HEK293 (cell line): ENCODE results near the gene RGS7.

Experiments
- CTCF ChIP-seq: fragments of 450-650 bp; formaldehyde crosslinking; IDR thresholded peaks from 2 replicates; pipeline ENCODE4 v1.5.1; 2016; ENCODE audit warnings: missing biosample characterization, missing genetic modification characterization
- GLI2 ChIP-seq: fragments of 450-650 bp; formaldehyde crosslinking; IDR thresholded peaks from 2 replicates; pipeline ENCODE4; 2017; ENCODE audit warnings: missing biosample characterization, missing genetic modification characterization, low read depth, borderline replicate concordance
- GLIS1 ChIP-seq: fragments of 450-650 bp; formaldehyde crosslinking; IDR thresholded peaks from 2 replicates; pipeline ENCODE4 v1.5.1; 2016; ENCODE audit warnings: missing biosample characterization, missing genetic modification characterization
- PATZ1 ChIP-seq: fragments of 450-650 bp; formaldehyde crosslinking; IDR thresholded peaks from 2 replicates; pipeline ENCODE4 v1.5.1; 2016; ENCODE audit warnings: missing biosample characterization, missing genetic modification characterization
- PRDM6 ChIP-seq: fragments of 450-650 bp; formaldehyde crosslinking; IDR thresholded peaks from 2 replicates; pipeline ENCODE4 v1.5.1; 2017; ENCODE audit warnings: missing biosample characterization, missing genetic modification characterization
- TCF7L2 ChIP-seq: IDR thresholded peaks from 2 replicates; pipeline ENCODE4 v1.6.1; 2011; ENCODE audit warnings: low read depth, mild to moderate bottlenecking, inconsistent platforms, low read length, moderate library complexity, borderline replicate concordance
- ZBTB1 ChIP-seq: fragments of 450-650 bp; formaldehyde crosslinking; IDR thresholded peaks from 2 replicates; pipeline ENCODE4 v1.5.1; 2016; ENCODE audit warnings: missing biosample characterization, missing genetic modification characterization
- ZBTB17 ChIP-seq: fragments of 450-650 bp; formaldehyde crosslinking; IDR thresholded peaks from 2 replicates; pipeline ENCODE4 v1.5.1; 2016; ENCODE audit warnings: missing biosample characterization, missing genetic modification characterization
- ZBTB7A ChIP-seq: fragments of 450-650 bp; formaldehyde crosslinking; IDR thresholded peaks from 2 replicates; pipeline ENCODE4 v1.5.1; 2016; ENCODE audit warnings: low read depth, missing biosample characterization, missing genetic modification characterization
- ZFP69B ChIP-seq: fragments of 450-650 bp; formaldehyde crosslinking; IDR thresholded peaks from 2 replicates; pipeline ENCODE4 v1.5.1; 2016; ENCODE audit warnings: missing biosample characterization, missing genetic modification characterization
- ZNF148 ChIP-seq: fragments of 450-650 bp; formaldehyde crosslinking; IDR thresholded peaks from 2 replicates; pipeline ENCODE4 v1.5.0; 2017; ENCODE audit warnings: missing biosample characterization, missing genetic modification characterization, borderline replicate concordance
- ZNF169 ChIP-seq: fragments of 450-650 bp; formaldehyde crosslinking; IDR thresholded peaks from 2 replicates; pipeline ENCODE4 v1.5.1; 2016; ENCODE audit warnings: missing biosample characterization, missing genetic modification characterization
- ZNF214 ChIP-seq: fragments of 450-650 bp; formaldehyde crosslinking; IDR thresholded peaks from 2 replicates; pipeline ENCODE4 v1.5.1; 2017; ENCODE audit warnings: missing biosample characterization, mild to moderate bottlenecking, missing genetic modification characterization, borderline replicate concordance
- ZNF24 ChIP-seq: fragments of 450-650 bp; formaldehyde crosslinking; IDR thresholded peaks from 2 replicates; pipeline ENCODE4 v1.5.1; 2016; ENCODE audit warnings: missing biosample characterization, missing genetic modification characterization
- ZNF398 ChIP-seq: fragments of 450-650 bp; formaldehyde crosslinking; IDR thresholded peaks from 2 replicates; pipeline ENCODE4 v1.5.1; 2017; ENCODE audit warnings: missing biosample characterization, missing genetic modification characterization
- ZNF433 ChIP-seq: fragments of 450-650 bp; formaldehyde crosslinking; IDR thresholded peaks from 2 replicates; pipeline ENCODE4 v1.5.1; 2016; ENCODE audit warnings: missing biosample characterization, missing genetic modification characterization, low read depth
- ZNF514 ChIP-seq: fragments of 450-650 bp; formaldehyde crosslinking; IDR thresholded peaks from 2 replicates; pipeline ENCODE4 v1.5.1; 2016; ENCODE audit warnings: missing biosample characterization, missing genetic modification characterization
- ZNF529 ChIP-seq: fragments of 450-650 bp; formaldehyde crosslinking; IDR thresholded peaks from 2 replicates; pipeline ENCODE4 v1.5.1; 2017; ENCODE audit warnings: missing genetic modification characterization, missing biosample characterization; ENCODE audit not compliant: insufficient replicate concordance
- TF ChIP-seq, protein P1 (sequence below): fragments of 450-650 bp; formaldehyde crosslinking; IDR thresholded peaks from 2 replicates; pipeline ENCODE4 v1.5.1; 2016; ENCODE audit warnings: missing biosample characterization, missing genetic modification characterization
- TF ChIP-seq, protein P2 (sequence below): fragments of 450-650 bp; formaldehyde crosslinking; IDR thresholded peaks from 2 replicates; pipeline ENCODE4 v1.5.1; 2016; ENCODE audit warnings: missing biosample characterization, missing genetic modification characterization

Gene RGS7

DNA sequence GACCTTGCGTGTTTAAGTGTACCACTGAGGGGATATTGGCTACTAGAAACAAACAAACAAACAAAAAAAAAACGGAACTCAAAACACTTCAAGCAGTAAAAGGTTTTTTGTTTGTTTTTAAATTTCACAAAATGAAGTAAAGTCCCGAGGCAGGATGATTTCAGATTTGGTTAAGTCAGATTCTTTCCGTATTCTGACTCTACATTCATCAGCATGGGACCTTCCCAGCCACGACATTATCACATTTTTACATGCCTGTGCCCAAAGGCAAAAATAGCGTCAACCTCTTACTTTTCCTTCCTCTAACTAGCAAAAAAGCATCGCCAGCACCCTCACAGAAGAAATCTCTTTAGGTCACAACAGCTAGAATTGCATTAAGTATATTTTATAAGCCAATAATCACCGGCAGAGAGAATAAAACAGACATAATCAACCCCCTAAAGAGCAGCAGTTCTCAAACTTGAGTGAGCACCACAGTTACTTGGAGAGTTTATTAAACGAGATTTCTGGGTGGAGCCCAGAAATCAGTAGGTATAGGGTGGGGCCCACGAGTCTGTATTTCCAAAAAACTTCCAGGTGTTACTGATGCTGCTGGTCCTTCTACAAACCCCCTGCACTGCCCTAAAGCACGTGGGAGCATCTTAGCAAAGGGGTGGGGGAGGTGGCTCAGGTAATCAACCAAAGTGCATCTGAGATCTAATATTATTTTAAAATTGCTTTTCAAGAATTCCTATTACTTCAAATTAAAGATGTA, 227.6 kb downstream of the RGS7 start (continued):
- peak; percentile 64; the same call in 1 of the 2 replicates for TF ChIP-seq ZFP69B (tag by site-specific recombination)
- TF ChIP-seq GLI2 (tag by site-specific recombination), result no peak
- TF ChIP-seq ZNF433, result no peak
- no peak for TF ChIP-seq PATZ1 (tag by site-specific recombination)
- no peak for TF ChIP-seq TCF7L2
- no peak for TF ChIP-seq ZBTB1 (tag by site-specific recombination)
- TF ChIP-seq ZNF148 (tag by site-specific recombination), result no peak
- peak; percentile 79 for TF ChIP-seq PRDM6 (tag by site-specific recombination)
- no peak for TF ChIP-seq ZBTB7A (tag by site-specific recombination)
- no peak for TF ChIP-seq ZNF169 (tag by site-specific recombination)
- no peak for TF ChIP-seq ZNF529 (tag by site-specific recombination)
- no peak for TF ChIP-seq ZNF214 (tag by site-specific recombination)
- TF ChIP-seq ZNF24 (tag by site-specific recombination), result no peak
- TF ChIP-seq CTCF (tag by site-specific recombination), result no peak
- TF ChIP-seq, protein P1, sequence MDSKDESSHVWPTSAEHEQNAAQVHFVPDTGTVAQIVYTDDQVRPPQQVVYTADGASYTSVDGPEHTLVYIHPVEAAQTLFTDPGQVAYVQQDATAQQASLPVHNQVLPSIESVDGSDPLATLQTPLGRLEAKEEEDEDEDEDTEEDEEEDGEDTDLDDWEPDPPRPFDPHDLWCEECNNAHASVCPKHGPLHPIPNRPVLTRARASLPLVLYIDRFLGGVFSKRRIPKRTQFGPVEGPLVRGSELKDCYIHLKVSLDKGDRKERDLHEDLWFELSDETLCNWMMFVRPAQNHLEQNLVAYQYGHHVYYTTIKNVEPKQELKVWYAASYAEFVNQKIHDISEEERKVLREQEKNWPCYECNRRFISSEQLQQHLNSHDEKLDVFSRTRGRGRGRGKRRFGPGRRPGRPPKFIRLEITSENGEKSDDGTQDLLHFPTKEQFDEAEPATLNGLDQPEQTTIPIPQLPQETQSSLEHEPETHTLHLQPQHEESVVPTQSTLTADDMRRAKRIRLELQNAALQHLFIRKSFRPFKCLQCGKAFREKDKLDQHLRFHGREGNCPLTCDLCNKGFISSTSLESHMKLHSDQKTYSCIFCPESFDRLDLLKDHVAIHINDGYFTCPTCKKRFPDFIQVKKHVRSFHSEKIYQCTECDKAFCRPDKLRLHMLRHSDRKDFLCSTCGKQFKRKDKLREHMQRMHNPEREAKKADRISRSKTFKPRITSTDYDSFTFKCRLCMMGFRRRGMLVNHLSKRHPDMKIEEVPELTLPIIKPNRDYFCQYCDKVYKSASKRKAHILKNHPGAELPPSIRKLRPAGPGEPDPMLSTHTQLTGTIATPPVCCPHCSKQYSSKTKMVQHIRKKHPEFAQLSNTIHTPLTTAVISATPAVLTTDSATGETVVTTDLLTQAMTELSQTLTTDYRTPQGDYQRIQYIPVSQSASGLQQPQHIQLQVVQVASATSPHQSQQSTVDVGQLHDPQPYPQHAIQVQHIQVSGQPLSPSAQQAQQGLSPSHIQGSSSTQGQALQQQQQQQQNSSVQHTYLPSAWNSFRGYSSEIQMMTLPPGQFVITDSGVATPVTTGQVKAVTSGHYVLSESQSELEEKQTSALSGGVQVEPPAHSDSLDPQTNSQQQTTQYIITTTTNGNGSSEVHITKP, result 0 out of 2 replicates have a peak, but pooled peaks have one; percentile 53
- no peak for TF ChIP-seq ZNF398
- TF ChIP-seq GLIS1, result peak; percentile 14; the same call in 1 of the 2 replicates
- no peak for TF ChIP-seq ZNF514 (tag by site-specific recombination)
- TF ChIP-seq, protein P2, sequence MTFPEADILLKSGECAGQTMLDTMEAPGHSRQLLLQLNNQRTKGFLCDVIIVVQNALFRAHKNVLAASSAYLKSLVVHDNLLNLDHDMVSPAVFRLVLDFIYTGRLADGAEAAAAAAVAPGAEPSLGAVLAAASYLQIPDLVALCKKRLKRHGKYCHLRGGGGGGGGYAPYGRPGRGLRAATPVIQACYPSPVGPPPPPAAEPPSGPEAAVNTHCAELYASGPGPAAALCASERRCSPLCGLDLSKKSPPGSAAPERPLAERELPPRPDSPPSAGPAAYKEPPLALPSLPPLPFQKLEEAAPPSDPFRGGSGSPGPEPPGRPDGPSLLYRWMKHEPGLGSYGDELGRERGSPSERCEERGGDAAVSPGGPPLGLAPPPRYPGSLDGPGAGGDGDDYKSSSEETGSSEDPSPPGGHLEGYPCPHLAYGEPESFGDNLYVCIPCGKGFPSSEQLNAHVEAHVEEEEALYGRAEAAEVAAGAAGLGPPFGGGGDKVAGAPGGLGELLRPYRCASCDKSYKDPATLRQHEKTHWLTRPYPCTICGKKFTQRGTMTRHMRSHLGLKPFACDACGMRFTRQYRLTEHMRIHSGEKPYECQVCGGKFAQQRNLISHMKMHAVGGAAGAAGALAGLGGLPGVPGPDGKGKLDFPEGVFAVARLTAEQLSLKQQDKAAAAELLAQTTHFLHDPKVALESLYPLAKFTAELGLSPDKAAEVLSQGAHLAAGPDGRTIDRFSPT (tag by site-specific recombination), result no peak
- TF ChIP-seq ZBTB17 (tag by site-specific recombination), result peak; percentile 64
